HG03342 (cell line): ENCODE data around the gene ATG14.
"Not testable (repeated sequence)": the region's sequence is repeated elsewhere in the genome, so short reads cannot be mapped to it uniquely, and the experiment has no call there.

Experiments
- ATAC-seq: cut with Tn5 transposase; IDR thresholded peaks from one replicate; pipeline ENCODE4 v1.9.1; 2021; ENCODE audit warnings: mild to moderate bottlenecking, moderate library complexity; ENCODE audit not compliant: unreplicated experiment

Gene ATG14

GRCh38 chr14:55411426-55412389 lies at the start of gene ATG14:
Gene ATG14 (minus strand): TSS chr14:55411830. CDS start chr14:55411822, 8 bp downstream.
- peak; percentile 97 for ATAC-seq

GRCh38 chr14:55458800-55459515 lies 47.3 kb upstream of the ATG14 start:
- ATAC-seq: peak; percentile 75

GRCh38 chr14:55457496-55457895 lies 45.9 kb upstream of the ATG14 start:
- no peak for ATAC-seq

GRCh38 chr14:55456411-55456810 lies 44.8 kb upstream of the ATG14 start:
- not testable (repeated sequence) for ATAC-seq

GRCh38 chr14:55454264-55455002 lies 42.8 kb upstream of the ATG14 start:
- no peak for ATAC-seq

- ATAC-seq: no peak
These were observed 40.3 kb upstream of the ATG14 start for GRCh38 chr14:55451950-55452349.

GRCh38 chr14:55451398-55451797 lies 39.8 kb upstream of the ATG14 start:
- ATAC-seq: no peak

- no peak for ATAC-seq
These were observed 39.4 kb upstream of the ATG14 start for GRCh38 chr14:55450987-55451386.

- ATAC-seq: no peak
These were observed 38.9 kb upstream of the ATG14 start for GRCh38 chr14:55450539-55450938.

- no peak for ATAC-seq
These were observed 38.5 kb upstream of the ATG14 start for GRCh38 chr14:55450124-55450523.

- no peak for ATAC-seq
These were observed 37.5 kb upstream of the ATG14 start for GRCh38 chr14:55449116-55449515.

- no peak for ATAC-seq
These were observed 36.5 kb upstream of the ATG14 start for GRCh38 chr14:55448141-55448614.

GRCh38 chr14:55446833-55447232 lies 35.2 kb upstream of the ATG14 start:
- ATAC-seq: no peak

GRCh38 chr14:55446127-55446736 lies 34.6 kb upstream of the ATG14 start:
- no peak for ATAC-seq

- ATAC-seq: no peak
These were observed 29.7 kb upstream of the ATG14 start for GRCh38 chr14:55441286-55441685.

GRCh38 chr14:55440385-55440784 lies 28.8 kb upstream of the ATG14 start, which contains the start of gene TBPL2:
Gene TBPL2 (minus strand): TSS chr14:55440616. CDS start chr14:55440449, 167 bp downstream.
- no peak for ATAC-seq

GRCh38 chr14:55438066-55438683 lies 26.5 kb upstream of the ATG14 start:
- no peak for ATAC-seq

GRCh38 chr14:55436931-55437330 lies 25.3 kb upstream of the ATG14 start:
- ATAC-seq: no peak

- no peak for ATAC-seq
These were observed 24.9 kb upstream of the ATG14 start for GRCh38 chr14:55436519-55436918.

- ATAC-seq: no peak
These were observed 23.2 kb upstream of the ATG14 start for GRCh38 chr14:55434805-55435174.
